Left ventricle myocardium inferior (tissue), 1 donor: ENCODE results near the gene PCBP3. TPM values are rescaled to one million over a fixed set of nuclear protein-coding genes. Genes with fewer than 3 reads are reported as not detected.
"Not testable (repeated sequence)": the region's sequence is repeated elsewhere in the genome, so short reads cannot be mapped to it uniquely, and the experiment has no call there.

Experiments
- DNase-seq: peaks from one replicate; pipeline ENCODE4 v3.0.0-alpha.2; 2020
- H3K27ac ChIP-seq: fragments of 200-600 bp; replicated peaks from 2 replicates; pipeline ENCODE4 v1.8.0; 2021
- H3K27me3 ChIP-seq: fragments of 200-600 bp; 2 replicates; pipeline ENCODE4 v1.8.0; 2021; ENCODE audit warnings: low read depth
- H3K36me3 ChIP-seq: fragments of 200-600 bp; 2 replicates; pipeline ENCODE4 v1.8.0; 2021
- H3K4me1 ChIP-seq: fragments of 200-600 bp; 2 replicates; pipeline ENCODE4 v1.8.0; 2021
- H3K4me3 ChIP-seq: fragments of 200-600 bp; 2 replicates; pipeline ENCODE4 v1.8.0; 2021; ENCODE audit warnings: mild to moderate bottlenecking, moderate library complexity
- H3K9me3 ChIP-seq: fragments of 200-600 bp; replicated peaks from 2 replicates; pipeline ENCODE4 v1.8.0; 2021
- CTCF ChIP-seq: fragments of 200-600 bp; IDR thresholded peaks from 2 replicates; pipeline ENCODE4 v1.8.0; 2021; ENCODE audit warnings: antibody characterized with exemption, mild to moderate bottlenecking, borderline replicate concordance
- intact Hi-C: fragments of 100-400 bp; cut with micrococcal nuclease; formaldehyde crosslinking; loops from one replicate; pipeline ENCODE4 v1.11.0; 2022
- total RNA-seq: library from RNA; stranded (reverse); fragmentation: NEBNext Ultra II Directional; extraction: Animal tissue kit (Norgen Biotek cat#: 25700); gene quantifications from one replicate; pipeline ENCODE4 v1.2.1, GENCODE V29; 2021
- donor health status: DM: no; HTN: yes; CAD: no; lungs with severe emphysema.

Gene PCBP3
- total RNA-seq, 1 donor from 2014 or later, result 2.9 TPM

DNA sequence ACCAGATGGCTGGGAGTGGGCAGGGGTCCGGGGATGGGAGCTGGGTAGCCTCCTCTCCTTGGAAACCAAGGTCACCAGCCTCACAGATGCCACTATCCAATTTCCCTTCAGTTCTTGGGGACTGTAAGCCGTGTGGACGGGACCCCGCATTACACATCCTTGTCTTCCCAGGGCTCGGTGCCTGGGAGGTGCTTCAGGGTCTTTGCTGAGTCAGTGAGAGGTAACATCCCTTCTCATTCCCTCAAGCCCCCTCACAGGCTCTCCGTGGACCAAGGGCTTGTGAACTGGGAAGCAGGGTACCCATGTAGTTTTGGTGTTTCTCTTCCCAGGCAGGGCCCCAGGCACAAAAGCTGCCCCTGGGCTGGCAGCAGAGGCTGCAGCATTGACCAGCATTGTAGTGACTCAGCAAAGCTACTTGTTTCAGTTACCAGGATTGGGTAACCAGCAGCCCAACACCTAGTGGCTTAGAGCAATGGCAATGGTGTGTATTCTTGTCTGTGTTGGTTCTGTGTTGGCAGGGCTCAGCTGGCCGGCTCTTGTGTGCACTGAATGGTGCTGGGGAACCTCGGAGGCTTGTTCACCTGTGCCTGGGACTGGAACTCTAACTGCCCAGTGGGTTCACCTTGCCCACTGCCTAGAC is 24.6 kb upstream of the PCBP3 start:
- Histone ChIP-seq H3K4me3 (no peak overlapping the region), H3K27ac (no peak overlapping the region), H3K9me3 (peaks cover 5% of the 10 kb centered on the region), H3K27me3 (peaks cover 91% of the 10 kb centered on the region), H3K4me1 (no peaks in the 10 kb centered on the region), H3K36me3 (no peaks in the 10 kb centered on the region)
- TF ChIP-seq CTCF, result no peak
- DNase-seq, result no peak
- intact Hi-C loops, result no loop called here

DNA sequence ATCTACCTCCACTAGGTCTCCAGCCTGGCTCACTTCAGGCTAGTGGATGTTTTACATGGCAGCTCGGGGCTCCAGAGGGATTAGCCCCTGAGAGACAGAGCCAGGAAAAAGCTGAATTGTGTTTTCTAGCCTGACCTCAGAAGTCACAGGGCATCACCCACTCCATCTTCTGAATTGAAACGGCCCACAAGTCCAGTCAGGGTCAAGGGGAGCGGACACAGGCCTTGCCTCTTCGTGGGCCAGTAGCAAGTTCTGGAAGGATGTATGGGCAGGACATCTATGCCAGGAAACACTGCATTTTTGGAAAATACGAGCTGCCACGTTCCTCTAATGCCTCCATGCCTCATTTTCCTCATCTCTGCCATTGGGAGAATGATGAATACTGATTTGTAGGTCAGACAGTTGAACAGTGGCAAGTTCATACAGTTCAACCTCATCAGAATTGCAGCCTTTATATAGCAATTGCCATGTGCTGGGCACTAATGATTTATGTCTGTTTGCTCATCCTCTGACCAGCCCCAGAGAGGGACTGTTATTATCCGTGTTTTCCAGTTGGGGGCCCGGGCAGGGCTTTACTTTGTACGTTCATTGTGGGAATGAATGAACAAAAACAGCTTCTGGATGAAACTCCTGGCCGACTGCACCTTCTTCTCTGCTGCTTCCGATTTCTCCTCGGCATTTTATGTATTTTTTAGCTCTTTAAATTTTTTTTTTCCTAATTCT is 23.2 kb upstream of the PCBP3 start:
- H3K9me3 ChIP-seq, result peaks cover 5% of the 10 kb centered on the region
- no peaks in the 10 kb centered on the region for H3K4me1 ChIP-seq
- no peak overlapping the region for H3K27ac ChIP-seq
- DNase-seq, result no peak
- H3K27me3 ChIP-seq, result peaks cover 82% of the 10 kb centered on the region
- H3K4me3 ChIP-seq, result no peak overlapping the region
- TF ChIP-seq CTCF, result no peak
- H3K36me3 ChIP-seq, result no peaks in the 10 kb centered on the region
- intact Hi-C loops, result no loop called here

DNA sequence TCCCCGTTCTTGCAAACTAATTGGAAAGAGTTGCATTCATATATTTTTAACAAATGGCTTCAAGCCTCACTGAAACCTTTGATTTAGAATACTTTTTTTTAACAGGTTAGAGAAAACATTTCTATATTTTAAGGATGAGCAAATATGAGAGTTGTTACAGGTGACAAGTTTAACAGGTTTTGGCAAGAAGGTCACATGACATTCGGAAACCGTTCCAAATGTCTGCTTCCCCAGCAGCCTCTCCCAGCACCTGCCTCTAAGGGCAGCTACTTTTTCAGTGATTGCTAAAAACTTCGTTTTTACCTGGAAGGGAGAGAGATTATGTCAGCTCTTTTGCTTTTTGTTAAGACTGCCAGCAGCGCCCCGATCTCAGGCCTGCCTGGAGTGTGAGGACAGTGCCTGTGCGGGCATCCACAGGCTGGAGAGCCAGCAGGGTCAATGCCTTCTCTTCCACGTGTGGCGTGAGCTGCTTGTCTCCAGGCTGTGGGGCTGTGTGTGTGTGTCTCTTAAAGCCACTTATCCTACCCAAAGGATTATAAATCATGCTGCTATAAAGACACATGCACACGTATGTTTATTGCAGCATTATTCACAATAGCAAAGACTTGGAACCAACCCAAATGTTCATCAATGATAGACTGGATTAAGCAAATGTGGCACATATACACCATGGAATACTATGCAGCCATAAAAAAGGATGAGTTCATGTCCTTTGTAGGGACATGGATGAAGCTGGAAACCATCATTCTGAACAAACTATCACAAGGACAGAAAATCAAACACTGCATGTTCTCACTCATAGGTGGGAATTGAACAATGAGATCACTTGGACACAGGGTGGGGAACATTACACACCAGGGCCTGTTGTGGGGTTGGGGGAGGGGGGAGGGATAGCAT is 21.8 kb upstream of the PCBP3 start:
- H3K27me3 ChIP-seq, result peaks cover 74% of the 10 kb centered on the region
- intact Hi-C loops, H3K4me1 ChIP-seq: not testable (repeated sequence)

DNA sequence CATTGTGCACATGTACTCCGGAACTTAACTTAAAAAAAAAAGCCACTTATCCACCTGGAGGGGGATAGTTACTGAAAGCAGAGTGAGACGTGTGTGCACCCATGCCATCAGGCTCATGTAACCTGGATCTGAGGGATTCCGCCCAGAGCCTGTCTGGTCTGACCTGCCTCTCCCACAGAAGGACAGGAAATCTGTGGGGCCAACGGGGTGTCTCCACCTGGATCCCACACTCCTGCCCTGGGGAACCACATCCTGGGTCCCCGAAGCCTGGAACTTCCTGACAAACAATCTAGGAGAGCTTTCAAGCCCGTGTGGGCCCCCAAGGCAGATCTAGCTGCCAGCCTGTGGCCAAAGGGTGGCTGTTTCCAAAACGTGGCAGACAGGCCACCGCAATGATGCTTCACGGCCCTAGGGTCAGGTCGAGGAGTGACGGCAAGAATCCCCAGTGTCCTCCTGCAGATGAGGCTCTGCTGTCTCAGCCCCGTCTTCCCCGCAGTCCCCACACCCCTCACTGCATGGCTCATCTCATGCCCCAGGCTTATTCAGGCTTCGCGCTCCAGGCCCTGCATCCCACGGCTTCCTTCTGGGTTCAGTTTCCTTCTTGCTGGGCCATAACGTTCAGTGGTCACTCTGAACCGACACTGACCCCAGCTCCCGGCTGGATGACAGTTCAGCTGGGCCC is 21.0 kb upstream of the PCBP3 start:
- DNase-seq, result no peak
- Histone ChIP-seq H3K4me3 (no peak overlapping the region), H3K4me1 (no peaks in the 10 kb centered on the region), H3K27me3 (peaks cover 65% of the 10 kb centered on the region), H3K27ac (no peak overlapping the region), H3K36me3 (no peaks in the 10 kb centered on the region), H3K9me3 (peaks cover 5% of the 10 kb centered on the region)
- no peak for TF ChIP-seq CTCF
- intact Hi-C loops, result no loop called here

More for the DNA sequence above, 21.8 kb upstream of the PCBP3 start:
- not testable (repeated sequence) for H3K27ac ChIP-seq, H3K4me3 ChIP-seq, DNase-seq, H3K36me3 ChIP-seq, H3K9me3 ChIP-seq

GRCh38 chr21:45623436-45623835 is 20.1 kb upstream of the PCBP3 start:
- no peak for TF ChIP-seq CTCF
- peaks cover 57% of the 10 kb centered on the region for H3K27me3 ChIP-seq
- DNase-seq, result no peak
- H3K4me1 ChIP-seq, result no peaks in the 10 kb centered on the region
- peaks cover 5% of the 10 kb centered on the region for H3K9me3 ChIP-seq
- intact Hi-C loops, result no loop called here
- no peak overlapping the region for H3K4me3 ChIP-seq
- H3K27ac ChIP-seq, result no peak overlapping the region
- H3K36me3 ChIP-seq, result no peaks in the 10 kb centered on the region

DNA sequence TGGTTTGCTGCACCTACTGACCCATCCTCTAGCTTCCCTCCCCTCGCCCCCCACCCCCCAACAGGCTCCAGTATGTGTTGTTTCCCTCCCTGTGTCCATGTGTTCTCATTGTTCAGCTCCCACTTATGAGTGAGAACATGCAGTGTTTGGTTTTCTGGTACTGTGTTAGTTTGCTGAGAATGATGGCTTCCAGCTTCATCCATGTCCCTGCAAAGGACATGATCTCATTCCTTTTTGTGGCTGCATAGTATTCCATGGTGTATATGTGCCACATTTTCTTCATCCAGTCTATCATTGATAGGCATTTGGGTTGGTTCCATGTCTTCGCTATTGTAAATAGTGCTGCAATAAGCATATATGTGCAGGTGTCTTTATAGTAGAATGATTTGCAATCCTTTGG is 17.4 kb upstream of the PCBP3 start:
- H3K36me3 ChIP-seq, intact Hi-C loops, H3K9me3 ChIP-seq, DNase-seq, H3K4me1 ChIP-seq, H3K4me3 ChIP-seq, H3K27ac ChIP-seq: not testable (repeated sequence)
- peaks cover 40% of the 10 kb centered on the region for H3K27me3 ChIP-seq
